Raji (cell line): ENCODE data around the gene SPG7.

Experiments
- POLR2A ChIP-seq: IDR thresholded peaks from 2 replicates; pipeline ENCODE4 v1.6.1; 2011; ENCODE audit warnings: low read depth, low read length, control low read depth; ENCODE audit not compliant: insufficient read depth

The SPG7 gene

DNA sequence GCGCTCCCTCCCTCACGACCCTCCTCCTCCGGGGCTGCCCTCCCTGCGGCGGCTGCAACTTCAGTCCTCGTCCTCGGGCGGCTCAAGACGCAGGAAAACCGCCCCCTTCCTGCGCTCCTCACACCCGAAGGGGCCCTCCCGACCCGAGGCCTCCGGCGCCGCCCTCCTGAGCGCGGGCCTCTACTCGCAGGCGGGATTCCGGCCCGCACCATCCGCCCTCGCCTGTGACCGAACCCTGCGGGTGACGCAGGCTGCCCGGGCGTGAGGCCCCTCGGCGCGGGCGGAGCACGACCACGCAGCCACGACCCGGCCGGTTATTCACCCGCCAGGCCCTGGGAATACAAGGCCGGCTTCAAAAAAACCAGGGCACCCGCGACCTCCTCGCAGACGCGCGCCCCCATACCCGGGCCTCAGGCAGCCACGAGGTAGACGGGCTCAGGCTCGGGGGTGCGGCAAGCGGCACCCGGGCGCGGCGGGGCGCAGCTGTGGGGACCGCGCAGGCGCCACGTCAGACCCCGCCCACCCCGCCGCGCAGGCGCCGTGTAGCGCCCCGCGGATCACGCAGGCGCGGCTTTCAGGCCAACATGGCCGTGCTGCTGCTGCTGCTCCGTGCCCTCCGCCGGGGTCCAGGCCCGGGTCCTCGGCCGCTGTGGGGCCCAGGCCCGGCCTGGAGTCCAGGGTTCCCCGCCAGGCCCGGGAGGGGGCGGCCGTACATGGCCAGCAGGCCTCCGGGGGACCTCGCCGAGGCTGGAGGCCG lies at the start of gene SPG7:
SPG7 (plus strand) TSS at position 570 of the 757 bp plus-strand sequence; CDS start at position 585, 15 bp downstream.
- peak; percentile 94 for TF ChIP-seq POLR2A

DNA sequence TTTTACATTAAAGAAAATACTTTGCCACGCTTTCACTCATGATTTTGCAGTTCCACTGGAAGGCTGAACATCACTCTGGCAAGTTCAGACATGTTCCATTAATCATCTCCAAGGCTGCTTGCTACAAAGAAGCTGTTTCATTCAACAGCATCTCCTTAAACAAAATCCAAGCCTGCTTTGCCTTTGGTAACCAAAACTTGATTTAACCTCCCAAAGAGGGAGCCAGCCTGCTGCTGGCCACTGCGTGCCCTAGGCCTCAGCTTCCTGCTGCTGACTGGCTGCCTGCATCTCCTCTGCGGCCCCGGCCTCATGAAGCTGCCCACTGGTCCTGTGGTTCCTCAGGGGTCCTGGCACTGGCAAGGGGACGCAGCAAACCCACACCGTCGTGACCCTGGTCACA lies 49.7 kb upstream of the SPG7 start:
- no peak for TF ChIP-seq POLR2A

DNA sequence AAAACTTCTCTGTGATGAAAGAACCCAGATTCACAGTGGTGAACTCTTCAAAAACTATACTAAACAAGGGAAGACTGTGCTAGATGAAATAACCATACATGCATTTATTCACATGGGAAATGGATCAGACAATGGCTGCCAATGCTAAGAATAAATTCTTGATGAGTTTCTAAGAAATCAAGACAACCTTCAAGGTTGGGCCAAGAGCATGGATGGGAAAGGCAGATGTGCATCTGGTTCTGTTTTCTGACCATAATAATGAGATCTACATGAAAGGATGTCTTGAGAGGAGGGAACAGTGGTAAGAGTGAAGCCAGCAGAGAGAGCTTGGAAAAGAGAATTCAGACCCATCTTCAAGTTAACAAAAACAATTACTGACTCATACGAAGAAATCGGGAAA lies 49.2 kb upstream of the SPG7 start:
- TF ChIP-seq POLR2A = no peak

DNA sequence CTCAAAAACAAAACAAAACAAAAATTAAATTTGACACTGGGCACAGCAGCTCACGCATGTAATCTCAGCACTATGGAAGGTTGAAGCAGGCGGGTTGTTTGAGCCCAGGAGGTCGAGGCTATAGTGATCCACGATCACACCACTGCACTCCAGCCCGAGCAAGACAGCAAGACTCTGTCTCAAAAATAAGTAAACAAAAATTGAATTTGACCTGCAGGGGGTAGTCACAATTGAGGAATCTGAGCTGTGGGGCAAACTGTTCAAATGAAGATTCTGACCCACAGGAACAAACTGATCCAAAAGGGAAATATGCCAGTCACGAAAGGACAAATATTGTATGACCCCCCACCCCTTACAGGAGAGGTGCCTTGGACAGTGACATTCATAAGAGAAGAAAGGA lies 47.6 kb upstream of the SPG7 start:
- no peak for TF ChIP-seq POLR2A

DNA sequence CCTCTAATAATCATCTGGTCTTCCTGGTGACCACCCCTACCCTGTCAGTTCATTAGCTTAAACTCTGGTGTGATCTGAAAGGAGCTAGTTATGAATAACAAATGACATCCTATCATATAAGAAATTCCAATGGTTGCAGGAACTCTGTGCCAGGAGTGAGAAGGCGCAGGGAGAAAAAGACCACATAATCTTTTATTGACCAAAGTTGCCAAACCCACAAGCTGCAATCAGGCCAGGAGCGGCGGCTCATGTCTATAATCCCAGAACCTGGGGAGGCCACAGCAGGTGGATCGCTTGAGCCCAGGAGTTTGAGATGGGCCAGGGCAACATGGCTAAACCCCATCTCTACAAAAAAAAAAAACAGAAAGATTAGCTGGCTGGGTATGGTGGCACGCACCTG lies 41.3 kb upstream of the SPG7 start:
- TF ChIP-seq POLR2A = no peak

DNA sequence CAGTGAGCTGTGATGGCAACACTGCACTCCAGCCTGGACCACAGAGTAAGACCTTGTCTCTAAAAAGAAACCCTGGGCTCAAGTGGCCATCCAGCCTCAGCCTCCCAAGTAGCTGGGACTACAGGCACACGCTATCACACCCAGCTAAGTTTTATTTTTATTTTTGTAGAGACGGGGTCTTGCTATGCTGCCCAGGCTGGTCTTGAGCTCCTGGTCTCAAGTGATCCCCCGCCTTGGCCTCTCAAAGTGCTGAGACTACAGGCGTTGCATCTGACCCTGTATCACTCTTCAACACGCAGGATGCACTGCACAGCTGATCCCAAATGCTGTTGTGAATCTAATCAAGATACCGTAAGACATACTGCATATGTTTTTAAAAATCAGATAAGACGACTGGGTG lies 40.8 kb upstream of the SPG7 start:
- no peak for TF ChIP-seq POLR2A

DNA sequence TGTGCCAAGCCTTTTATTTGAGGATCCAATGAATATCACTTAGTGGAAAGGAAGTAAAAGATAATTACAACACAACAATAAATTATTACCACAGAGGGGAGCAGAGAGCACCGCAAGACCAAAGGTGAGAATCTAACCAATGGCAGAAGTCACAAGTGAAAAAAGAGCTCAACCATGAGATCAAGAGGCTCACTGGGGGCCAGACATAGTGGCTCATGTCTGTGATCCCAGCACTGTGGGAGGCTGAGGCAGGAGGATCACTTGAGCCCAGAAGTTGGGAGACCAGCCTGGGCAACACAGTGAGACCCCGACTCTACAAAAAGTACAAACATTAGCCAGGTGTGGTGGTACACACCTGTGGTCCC lies 35.5 kb upstream of the SPG7 start:
- TF ChIP-seq POLR2A = no peak

DNA sequence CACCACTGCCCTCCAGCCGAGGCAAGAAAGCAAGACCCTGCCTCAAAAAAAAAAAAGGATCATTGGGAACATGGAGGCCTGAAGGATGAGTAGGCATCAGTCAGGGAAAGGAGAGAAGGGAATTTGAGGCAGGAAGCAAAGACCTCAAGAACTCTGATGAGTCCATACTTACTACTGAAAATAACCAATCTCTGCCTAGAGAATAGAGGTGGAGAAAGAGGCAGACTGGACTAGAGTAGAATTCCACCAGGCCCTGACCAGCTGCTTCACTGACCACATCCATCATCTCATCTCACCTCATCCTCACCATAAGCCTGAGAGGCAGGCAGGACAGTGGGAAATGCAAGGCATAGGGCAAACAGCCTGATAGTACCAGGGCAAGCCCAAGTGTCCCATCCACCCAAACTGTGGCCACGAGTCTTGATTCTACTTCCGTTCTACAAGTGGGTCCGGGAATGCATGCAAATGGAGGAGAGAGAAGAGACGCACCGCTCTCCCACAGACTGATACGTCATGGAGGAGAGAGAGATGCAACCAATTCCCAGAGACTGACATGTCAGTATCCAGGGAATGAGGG lies 35.0 kb upstream of the SPG7 start:
- TF ChIP-seq POLR2A = no peak

DNA sequence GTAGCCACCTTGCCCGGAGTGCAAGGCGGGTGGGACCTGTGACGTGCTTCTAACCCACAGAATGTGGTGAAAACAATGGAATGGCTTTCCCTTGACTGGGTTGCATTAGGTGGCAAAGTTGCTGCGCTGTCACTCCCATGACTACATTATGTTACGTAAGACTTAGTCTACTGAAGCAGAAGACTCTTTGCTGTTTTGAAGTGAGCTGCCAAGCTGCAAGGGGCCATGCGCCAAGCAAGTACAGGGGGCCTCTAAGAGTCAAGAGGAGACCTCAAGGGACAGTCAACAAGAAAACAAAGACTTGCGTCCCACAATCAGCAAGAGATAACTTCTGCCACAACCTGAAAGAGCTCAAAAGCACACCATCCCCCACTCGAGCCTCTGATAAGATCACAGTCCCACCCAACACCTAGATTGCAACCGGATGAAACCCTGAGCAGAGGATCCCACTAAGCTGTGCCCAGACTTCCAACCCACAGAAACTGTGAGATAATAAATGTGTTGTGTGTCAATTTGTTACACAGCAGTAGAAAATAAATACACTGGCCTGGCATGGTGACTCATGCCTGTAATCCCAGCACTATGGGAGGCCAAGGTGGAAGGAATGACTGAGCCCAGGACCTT lies 34.3 kb upstream of the SPG7 start:
- TF ChIP-seq POLR2A = no peak

DNA sequence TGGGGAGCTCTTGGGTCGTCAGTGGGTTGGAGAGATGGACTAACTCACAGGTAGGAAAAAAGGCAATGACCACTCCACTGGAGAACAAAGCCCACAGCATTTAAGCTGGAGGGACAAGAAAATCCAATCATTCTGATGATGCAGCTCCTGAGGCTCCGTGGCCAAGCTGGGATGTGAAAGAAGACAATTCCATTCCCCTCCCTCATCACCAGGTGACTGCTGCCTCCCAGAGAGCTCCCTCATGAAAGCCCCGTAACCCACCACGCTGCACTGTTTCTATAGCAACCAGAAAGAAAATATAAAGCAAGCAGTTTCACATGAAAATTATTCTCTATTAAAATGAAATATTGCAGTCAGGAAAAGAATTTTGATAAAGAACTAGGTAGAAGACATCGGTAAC lies 33.1 kb upstream of the SPG7 start:
- TF ChIP-seq POLR2A = no peak

DNA sequence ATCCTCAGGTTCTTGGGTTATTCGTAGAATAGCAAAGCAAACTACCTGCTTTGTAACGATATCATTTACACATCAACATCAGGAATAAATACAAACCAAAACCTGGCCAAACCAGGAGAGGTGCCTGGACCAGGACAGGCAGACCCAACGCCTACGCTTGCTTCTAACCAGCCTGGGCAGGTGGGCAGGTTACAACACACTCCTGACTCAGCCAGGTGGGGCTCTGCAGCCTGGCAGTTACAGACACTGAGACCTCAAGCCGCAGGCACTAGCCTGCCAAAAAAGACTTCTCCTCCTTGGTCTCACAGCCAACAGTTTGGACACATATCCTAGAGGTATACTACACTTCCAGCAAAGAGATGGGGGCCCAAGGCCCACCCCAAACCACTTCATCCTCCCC lies 31.8 kb upstream of the SPG7 start:
- no peak for TF ChIP-seq POLR2A

DNA sequence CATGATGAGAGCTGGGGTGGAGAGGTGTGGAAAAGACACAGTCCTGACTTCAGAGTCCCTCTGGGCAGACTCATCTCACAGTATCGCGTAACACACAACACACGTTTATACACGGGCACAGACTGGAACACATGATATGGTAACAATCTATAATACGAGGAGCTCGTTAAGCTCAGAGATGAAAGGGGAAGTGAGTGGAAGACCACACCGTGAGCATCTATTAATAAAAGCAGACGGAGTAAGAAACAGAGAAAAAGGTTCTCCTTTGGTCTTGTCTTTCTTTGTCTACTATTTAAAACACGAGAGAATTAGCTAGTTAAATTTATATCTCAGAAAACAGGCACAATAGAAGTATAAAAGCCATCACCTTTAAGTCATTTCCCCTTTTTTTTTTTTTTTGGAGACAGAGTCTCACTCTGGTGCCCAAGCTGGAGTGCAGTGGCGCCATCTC lies 31.4 kb upstream of the SPG7 start:
- no peak for TF ChIP-seq POLR2A

DNA sequence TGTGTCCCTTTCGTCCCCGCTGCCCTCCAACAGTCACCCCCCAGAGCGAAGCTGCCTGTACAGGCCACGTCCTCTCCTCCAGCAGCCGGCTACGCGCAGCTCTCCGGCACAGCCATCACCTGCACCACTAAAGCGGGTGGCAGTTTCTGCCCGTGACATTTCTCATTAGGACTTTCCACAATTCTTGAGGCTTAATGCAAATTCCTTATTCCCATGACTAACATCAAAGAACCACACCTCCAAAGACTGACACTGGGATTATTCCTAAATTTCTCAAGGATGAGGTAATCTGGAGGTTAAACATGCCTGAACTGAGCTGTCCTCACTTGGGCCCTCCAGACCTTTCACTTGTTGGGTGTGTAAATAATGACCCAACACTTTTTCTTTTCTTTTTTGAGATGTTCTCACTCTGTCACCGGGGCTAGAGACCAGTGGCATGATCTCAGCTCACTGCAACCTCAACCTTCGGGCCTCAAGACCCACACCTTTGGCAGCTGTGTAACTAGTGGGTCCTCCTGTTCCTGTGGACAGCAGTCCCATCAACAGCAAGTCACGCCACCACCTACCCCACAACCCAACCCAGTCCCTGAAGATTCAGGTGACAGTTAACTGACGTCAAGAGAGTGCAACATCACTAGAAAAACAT lies 29.5 kb upstream of the SPG7 start:
- TF ChIP-seq POLR2A = no peak

DNA sequence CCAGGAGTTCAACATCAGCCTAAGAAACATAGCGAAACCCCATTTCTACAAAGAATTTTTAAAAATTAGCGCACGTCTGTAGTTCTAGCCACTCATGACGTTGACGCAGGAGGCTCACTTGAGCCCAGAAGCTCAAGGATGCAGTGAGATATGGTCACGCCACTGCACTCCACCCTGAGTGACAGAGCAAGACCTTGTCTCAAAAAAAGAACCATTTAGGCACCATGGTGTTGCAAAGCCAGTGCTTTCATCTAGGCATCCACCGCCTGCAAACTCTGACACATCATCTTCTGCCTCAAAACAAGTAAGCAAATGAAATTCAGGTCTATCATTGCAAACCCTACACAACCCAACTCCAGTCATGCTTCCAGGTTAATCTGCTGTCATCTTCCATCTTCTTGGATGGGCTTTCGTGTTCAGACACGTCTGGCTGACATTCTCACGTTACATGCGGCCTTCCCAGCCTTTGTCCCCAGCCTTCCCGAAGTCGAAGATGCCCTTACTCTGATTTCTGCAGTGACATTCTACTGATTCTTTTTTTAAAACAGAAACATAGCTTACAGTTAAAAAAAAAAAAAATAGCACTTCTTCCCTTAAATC lies 26.7 kb upstream of the SPG7 start:
- no peak for TF ChIP-seq POLR2A

DNA sequence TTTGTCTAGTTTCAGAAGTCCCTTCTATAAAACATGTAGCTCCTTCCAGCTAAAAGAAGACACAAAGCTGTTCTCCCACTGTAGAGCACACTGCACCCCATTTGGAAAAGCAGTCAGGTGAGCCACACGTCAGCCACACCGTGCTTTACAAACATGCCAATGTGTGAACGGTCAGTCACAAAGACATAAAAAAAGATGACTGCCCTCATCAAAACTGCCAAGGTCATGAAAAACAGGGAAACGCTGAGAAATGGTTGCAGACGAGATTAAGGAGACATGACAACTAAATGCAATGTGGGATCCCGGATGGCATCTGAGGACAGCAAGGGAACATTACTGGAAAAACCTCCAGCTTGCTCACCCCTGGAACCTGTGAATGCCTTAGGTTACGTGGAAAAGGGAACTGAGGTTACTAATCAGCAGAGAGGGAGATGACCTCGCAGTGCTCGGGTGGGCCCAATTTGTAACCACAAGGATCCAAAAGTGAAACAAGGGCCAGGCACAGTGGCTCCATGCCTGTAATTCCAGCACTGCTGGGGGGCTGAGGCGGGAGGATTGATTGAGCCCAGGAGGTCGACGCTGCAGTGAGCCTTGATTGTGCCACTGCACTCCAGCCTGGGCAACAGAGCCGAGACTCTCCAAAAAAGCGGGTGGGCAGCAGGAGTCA lies 25.9 kb upstream of the SPG7 start:
- no peak for TF ChIP-seq POLR2A
